Frontal cortex (tissue), 4 donors: ENCODE measurements around the gene ISLR. TPM values are rescaled to one million over a fixed set of nuclear protein-coding genes. Genes with fewer than 3 reads are reported as not detected.

Experiments
- DNase-seq, 2 donors: peaks; one replicate each; pipeline ENCODE4 v3.0.0; 2012; ENCODE audit warnings: low spot score in 2 of 2
- FAIRE-seq: peaks from 2 replicates; lab custom pipeline; 2012; peaks lifted over from hg19 to GRCh38; lab: Jason Lieb, UNC
- total RNA-seq: library from RNA; depleted of rRNA; stranded (reverse); fragments of >200 nt; gene quantifications from one replicate; pipeline ENCODE4 v1.2.3, GENCODE V29; 2014
- donor health status: control.
- donor health status: control.
- donor health status: control.

The ISLR gene
- total RNA-seq, 1 donor from 2014 or later, result 12.6 TPM

DNA sequence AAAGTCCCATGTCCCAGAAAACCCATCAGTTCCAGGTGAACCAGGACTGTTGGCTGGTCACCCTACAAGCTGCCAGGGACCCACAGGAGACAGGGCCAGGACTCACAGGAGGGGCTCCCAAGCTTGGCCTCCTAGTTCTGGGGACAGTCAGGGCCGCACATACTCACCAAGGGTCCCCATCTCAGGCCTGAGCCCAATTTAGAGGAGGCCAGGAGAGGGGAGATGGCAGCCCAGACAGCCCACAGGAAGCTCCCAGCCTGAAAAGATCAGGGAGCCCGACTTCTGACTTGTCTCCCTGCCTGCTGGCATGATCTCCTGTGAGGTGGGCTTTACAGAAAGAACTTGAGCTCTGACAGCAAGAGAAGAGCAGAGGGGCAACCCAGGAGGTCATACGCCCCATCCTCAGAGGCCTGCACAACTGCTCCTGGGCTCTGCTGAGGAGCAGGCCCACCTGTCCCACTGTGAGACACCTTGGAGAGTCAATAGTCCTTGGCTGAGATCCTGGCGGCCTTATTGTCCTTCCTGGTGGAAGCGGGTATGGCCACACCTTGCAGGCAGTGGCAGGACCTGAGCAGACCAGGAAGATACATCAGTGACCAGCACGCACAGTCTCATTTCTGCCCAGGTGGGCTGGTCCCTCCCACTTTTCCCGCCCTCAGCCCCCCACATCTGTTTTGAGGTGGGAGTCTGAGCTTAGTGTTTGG is 2.5 kb upstream of the ISLR start:
- DNase-seq (no peak), FAIRE-seq (no peak)

- DNase-seq (no peak), FAIRE-seq (no peak)
These were observed 1.5 kb upstream of the ISLR start for GRCh38 chr15:74171965-74172541.

DNA sequence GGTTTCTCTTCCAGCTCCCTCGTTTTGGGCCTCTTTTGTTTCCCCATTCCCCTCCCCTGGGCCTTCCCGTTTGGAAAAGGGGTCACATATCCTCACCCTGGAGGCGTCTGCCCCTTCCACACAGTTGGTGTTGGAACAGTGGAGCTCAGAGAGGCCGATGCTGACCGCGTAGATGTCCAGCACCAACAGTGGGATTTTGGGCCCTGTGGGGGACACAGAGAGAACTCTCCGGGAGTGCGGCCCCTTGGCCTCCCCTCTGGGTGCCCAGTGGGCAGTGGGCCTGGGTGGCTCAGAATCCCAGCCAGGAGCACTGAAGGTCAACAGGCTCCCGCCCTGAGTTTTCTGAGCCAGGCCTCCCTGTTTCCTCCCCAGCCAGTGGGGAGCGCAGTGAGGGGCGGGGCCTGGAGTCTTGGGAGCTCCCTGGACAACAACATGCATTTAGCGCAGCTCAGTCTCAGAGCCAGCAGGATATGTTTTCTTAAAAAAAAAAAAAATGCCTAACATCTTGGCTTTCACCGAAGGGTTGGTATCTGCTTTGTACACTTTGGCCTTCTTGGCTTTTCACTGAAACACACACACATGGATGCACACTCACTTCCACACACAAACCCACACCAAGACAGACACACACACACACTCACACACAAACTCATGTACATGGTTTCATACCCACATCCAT is 670 bp upstream of the ISLR start:
- FAIRE-seq, result no peak
- no peak for DNase-seq

GRCh38 chr15:74174219-74174957 is 878 bp downstream of the ISLR start:
- no peak for DNase-seq
- no peak for FAIRE-seq

- DNase-seq (no peak), FAIRE-seq (no peak)
These were observed 1.4 kb downstream of the ISLR start for GRCh38 chr15:74174958-74175253.

- DNase-seq, result no peak
- no peak for FAIRE-seq
These were observed 2.0 kb downstream of the ISLR start for GRCh38 chr15:74175271-74176191.

DNA sequence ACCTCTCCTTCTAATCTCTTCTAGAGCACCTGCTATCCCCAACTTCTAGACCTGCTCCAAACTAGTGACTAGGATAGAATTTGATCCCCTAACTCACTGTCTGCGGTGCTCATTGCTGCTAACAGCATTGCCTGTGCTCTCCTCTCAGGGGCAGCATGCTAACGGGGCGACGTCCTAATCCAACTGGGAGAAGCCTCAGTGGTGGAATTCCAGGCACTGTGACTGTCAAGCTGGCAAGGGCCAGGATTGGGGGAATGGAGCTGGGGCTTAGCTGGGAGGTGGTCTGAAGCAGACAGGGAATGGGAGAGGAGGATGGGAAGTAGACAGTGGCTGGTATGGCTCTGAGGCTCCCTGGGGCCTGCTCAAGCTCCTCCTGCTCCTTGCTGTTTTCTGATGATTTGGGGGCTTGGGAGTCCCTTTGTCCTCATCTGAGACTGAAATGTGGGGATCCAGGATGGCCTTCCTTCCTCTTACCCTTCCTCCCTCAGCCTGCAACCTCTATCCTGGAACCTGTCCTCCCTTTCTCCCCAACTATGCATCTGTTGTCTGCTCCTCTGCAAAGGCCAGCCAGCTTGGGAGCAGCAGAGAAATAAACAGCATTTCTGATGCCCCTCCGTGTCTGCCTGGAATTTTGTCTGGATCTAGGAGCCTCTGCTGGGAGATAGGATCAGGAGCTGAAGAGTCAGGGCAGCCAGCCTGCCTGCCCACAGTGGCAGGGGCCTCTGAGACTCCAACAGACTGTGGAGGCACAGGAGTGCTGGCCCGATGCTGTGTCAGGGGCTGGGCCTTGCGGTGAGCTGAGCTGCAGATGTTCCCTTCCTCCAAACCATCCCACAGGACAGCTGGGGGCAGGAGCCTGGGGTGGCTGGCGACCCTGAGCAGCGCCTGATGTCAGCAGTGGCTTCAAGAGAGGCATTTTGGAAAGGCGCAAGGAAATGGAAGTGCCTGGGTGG is 3.0 kb downstream of the ISLR start:
- FAIRE-seq (no peak), DNase-seq (no peak)

GRCh38 chr15:74178326-74179100 is 5.0 kb downstream of the ISLR start:
- FAIRE-seq (no peak), DNase-seq (no peak)

DNA sequence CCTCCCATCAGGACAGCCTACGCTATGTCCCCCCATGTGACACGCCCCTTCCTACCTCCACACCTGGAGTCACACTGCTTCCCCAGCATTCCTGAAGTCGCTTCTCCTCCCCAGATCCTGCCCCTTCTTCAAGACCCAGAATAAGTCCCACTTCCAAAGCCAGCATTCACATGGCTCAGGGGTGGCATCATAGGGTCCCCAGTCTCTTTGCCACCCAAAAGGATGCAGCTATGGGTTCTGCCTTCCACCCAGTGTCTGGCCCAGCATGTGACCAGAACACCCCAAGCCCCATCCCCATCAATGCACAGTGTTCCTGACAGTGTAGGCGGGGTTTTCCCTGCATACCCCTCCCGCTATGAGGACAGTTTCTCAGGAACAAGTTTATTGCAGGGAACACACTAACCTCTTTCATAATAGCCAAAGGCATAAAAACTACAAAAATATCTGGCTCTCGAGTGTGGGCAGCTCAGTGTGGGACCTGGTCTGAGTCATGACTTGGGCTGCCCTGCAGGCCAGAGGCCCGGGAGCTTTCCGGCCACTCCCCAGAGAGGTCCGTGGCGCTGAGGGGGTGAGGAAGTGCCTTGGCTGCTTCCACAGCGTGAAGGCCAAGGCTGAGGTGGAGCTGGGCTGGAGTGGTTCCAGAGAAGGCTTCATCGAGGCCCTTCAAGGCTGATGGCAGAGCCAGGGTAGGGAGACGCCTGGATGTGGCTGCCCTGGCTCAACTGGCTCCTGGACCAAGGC is 5.8 kb downstream of the ISLR start:
- FAIRE-seq, result no peak
- DNase-seq, result peak in 1 of 2 donors; percentile 70

DNA sequence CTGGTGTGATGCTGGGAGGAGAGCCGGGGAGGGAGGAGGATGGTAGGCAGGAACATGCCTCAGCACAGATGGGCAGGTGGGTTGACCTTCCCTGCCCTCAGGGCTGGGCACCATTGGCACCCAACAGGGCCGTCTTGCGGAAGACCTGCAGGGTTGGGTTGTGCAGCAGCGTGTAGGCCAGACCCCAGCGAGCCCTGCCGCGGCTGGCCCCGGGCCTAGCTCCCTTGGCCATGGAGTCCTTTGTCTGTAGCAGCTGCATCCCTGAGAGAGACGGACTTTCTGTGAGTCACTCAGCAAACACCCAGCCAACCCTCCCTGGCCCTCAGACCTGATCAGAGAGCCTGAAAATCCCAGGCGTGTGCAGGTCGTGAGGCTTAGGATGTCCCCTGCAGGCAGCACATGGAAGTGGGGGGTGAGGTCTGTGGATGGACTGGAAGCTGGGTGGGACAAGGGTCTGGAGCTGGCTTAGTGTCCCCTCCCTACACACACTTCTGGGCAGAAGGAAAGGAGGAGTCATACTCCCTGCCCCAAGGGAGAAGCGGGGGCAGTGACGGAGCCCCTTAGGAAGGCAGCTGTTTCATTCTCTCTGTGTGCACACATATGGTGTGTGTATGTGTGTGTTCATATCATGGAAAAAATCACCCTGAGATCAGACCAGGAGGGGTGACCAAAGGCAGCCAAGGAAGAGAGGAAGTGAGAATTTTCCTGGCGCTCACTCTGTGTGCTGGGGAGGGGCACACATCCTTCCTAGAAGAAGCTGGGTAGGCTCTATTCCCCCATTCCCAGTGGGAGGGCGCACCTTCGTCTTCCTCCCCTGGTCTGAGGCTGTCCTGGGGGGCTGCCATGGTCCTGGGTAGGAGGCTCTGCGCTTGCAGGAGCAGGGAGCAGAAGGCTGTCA is 6.7 kb downstream of the ISLR start:
- DNase-seq (no peak), FAIRE-seq (no peak)

- FAIRE-seq (no peak), DNase-seq (no peak)
These were observed 7.5 kb downstream of the ISLR start for GRCh38 chr15:74180881-74181602.

GRCh38 chr15:74182131-74182530 is 8.6 kb downstream of the ISLR start:
- FAIRE-seq, result no peak
- DNase-seq, result no peak

DNA sequence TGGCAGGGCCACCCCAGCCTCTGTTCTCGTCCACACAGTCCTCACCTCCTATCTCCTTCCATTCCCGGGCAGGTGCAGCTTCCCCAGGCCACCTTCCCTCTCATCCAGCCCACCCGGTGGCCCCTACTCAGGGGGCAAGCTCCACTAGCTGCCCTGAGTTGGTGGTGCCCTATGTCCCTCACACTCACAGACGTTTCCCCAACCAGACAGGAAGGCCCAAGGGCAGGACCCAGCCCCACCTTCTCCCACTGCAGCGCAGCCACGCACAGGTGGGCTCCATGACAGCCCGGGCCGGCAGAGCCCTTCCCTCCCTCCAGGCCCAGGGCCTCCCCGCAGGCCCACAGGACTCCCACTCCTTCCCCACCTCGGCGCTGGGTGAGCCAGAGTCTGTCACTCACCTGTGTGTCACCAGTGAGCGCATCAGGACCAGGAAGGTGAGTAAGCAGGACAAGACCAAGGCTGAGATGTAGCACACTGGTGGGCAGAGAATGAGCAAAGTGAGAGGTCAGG is 11.1 kb downstream of the ISLR start:
- FAIRE-seq (no peak), DNase-seq (no peak)

GRCh38 chr15:74185710-74186348 is 12.3 kb downstream of the ISLR start:
- no peak for DNase-seq
- no peak for FAIRE-seq

DNA sequence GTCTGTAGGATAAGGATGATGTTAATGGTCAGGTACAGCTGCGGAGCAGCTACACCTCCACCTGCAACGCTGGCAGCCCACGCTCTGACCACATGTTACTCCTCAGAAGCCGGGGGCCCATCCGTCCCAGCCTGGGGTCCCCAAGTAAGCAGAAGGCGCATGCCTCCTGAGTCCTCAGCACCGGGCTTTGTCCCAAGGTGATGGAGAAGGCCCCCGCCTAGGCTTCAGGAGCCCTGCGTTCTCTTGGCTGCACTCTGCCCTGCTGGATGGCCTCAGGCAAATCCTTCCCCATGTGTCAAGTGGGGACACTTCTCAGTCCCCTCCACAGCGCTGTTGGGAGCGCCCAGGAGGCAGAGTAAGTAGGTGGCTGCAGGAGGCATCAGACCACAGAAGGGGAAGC is 14.7 kb downstream of the ISLR start:
- FAIRE-seq, result no peak
- DNase-seq, result no peak
